ENCODE data around the gene P4HTM.

Gene P4HTM, protein sequence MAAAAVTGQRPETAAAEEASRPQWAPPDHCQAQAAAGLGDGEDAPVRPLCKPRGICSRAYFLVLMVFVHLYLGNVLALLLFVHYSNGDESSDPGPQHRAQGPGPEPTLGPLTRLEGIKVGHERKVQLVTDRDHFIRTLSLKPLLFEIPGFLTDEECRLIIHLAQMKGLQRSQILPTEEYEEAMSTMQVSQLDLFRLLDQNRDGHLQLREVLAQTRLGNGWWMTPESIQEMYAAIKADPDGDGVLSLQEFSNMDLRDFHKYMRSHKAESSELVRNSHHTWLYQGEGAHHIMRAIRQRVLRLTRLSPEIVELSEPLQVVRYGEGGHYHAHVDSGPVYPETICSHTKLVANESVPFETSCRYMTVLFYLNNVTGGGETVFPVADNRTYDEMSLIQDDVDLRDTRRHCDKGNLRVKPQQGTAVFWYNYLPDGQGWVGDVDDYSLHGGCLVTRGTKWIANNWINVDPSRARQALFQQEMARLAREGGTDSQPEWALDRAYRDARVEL

DNA sequence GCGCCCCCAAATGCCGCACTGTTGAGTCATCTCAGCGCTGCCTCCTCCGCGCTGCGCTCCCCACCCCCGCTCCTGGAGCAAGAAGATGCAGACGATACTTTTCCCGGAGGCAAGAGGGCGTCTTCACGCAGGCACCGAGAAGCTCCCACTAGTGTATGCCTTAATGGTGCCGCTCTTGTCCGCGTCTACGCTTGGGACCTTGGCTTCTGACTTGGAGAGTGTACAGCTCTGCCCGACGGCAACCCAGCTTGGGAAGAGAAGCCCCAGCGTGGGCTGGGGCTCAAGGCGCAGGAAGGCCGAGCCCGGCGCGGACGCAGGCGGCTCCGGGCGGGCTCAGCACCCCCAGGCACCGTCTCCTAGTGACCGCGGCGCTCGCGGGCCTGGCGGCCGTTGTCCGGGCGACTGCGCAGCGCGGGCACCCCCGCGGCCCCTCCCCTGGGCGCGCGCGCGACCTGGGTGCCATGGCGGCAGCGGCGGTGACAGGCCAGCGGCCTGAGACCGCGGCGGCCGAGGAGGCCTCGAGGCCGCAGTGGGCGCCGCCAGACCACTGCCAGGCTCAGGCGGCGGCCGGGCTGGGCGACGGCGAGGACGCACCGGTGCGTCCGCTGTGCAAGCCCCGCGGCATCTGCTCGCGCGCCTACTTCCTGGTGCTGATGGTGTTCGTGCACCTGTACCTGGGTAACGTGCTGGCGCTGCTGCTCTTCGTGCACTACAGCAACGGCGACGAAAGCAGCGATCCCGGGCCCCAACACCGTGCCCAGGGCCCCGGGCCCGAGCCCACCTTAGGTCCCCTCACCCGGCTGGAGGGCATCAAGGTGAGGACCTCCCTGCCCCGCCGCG, at the start of gene P4HTM:
P4HTM (plus strand) TSS at position 446 of the 840 bp plus-strand sequence; CDS start at position 462, 16 bp downstream.
- no peak for DNase-seq

DNA sequence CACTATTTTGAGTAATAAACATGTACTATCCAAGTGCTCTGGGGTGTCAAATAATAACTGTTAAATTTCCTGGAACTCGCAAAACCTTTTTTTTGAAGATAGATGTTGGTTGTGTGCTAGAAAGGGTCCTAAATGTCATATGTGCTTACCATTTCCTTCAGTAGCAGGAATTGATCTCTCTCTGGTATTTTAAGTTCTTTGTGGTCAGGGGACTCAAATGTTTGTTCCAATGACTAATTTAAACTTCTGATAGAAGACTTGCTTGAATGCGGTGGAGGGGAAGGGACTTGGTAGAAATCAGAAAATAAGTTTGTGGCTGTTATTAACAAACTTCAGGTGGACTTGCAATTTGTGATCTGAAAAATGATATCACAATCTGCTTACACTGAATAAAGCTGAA, 44.6 kb upstream of the P4HTM start:
- DNase-seq: no peak

GRCh38 chr3:48945891-48946549, 44.0 kb upstream of the P4HTM start:
- DNase-seq: no peak

DNA sequence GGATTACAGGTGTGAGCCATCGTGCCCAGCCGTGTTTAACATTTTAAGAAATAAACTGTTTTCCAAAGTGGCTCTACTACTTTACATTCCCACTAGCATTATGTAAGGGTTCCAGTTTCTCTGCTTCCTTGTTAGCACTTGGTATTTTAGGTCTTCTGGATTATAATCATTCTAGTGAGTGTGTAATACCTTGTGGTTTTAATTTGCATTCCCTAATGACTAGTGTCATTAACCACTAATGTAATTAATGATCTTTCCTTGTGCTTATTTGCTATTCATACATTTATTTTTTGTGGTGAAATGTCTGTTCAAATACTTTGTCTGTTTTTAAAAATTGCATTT, 40.7 kb upstream of the P4HTM start:
- DNase-seq: no peak

DNA sequence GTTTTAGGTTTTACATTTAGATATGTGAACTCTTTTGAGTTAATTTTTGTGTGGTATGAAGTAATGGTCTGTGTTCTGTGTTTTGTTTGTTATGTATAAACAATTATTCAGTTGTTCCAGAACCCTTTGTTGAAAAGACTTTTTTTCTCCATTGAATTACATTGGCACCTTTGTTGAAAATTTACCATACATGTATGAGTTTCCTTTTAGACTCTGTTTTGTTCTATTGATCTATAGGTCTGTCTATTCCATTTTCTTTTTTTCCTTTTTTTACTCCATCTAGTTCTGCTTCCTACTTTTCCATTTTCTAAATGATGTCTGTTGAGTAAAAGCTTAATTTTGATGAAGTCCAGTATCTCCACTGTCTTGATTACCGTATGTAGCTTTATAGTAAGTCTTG, 40.0 kb upstream of the P4HTM start:
- DNase-seq: no peak

DNA sequence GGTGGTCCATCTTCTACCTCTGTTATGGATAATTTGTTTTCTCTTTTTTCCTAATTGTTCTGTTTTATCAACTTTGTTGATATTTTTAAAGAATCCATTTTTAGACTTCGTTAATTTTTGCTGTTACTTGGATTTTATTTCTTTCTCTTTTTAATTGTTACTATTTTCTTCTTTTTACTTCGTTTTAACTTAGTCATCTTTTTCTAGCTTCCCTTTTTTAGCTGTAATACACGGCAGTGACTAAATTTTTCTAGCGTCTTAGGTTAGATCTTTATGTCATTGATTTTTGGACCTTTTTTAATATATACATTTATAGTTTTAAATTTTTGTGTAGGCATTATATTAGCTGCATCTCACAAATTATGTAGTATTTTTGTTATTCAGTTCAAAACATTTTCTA, 38.3 kb upstream of the P4HTM start:
- DNase-seq: no peak

- DNase-seq: no peak
These were observed 37.4 kb upstream of the P4HTM start for GRCh38 chr3:48952510-48953118.

- DNase-seq: no peak
These were observed 32.9 kb upstream of the P4HTM start for GRCh38 chr3:48957006-48957705.

GRCh38 chr3:48960841-48961413, 29.1 kb upstream of the P4HTM start:
- DNase-seq: no peak

- DNase-seq: no peak
These were observed 27.7 kb upstream of the P4HTM start for GRCh38 chr3:48962340-48962739.

- DNase-seq: no peak
These were observed 27.1 kb upstream of the P4HTM start for GRCh38 chr3:48962939-48963338.

GRCh38 chr3:48963591-48963990, 26.4 kb upstream of the P4HTM start:
- no peak for DNase-seq

- no peak for DNase-seq
These were observed 23.7 kb upstream of the P4HTM start for GRCh38 chr3:48966367-48966766.

- no peak for DNase-seq
These were observed 23.1 kb upstream of the P4HTM start for GRCh38 chr3:48966876-48967361.

GRCh38 chr3:48970586-48970985, 19.5 kb upstream of the P4HTM start:
- no peak for DNase-seq

DNA sequence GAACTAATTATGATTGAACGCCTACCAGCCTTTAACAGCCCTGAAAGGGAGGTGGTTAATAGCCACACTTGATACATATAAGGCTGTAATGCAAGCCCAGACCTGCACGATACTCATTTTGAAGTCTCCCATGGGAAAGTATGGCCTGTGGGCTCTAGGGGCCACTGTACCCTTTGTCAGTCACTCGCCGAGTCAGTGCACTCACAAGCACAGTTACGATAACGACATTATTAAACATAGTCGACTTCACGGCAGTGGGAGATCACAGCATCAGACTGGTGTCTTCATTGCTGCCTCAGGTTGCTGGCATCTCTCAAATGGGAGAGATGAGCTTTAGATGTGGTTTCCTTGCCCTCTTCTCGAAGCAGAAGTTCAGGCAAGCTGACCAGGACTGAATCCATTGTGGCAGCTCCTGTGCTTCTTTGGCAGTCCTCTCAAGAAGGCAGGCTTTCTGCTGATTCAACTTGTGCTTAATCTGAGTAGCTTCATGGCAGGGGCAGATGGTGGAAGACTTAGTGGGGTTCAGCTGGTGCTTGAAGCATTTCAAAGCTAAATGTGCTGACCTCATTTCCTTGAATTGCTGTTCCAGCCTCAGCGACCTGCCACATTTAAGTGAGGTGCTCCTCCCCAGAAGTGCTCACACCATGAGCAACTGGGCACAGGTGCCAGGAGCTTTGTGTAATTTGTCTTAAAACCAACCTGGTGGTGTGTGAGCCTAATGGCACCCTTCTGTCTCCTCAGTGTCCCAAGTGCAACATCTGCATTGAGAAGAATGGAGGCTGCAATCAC, 15.8 kb upstream of the P4HTM start:
- DNase-seq: no peak

- no peak for DNase-seq
These were observed 10.6 kb upstream of the P4HTM start for GRCh38 chr3:48979451-48979850.

DNA sequence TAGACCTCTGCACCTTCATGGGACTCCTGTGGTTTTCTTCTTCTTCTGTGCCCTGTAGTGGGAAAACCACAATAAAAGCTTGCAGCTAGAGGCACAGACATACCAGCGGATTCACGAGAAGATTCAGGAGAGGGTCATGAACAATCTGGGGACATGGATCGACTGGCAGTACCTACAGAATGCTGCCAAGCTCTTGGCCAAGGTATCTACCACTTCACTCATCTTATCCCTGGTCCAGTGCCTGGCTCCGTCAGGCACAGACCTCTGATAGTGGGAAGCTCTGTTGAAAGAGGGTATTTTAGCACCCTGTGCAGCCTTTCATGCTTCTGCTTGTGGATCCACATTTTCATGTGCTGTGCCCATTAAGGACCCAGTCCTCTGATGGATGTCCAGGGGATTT, 9.7 kb upstream of the P4HTM start:
- DNase-seq: no peak

- no peak for DNase-seq
These were observed 8.0 kb upstream of the P4HTM start for GRCh38 chr3:48982016-48982415.

DNA sequence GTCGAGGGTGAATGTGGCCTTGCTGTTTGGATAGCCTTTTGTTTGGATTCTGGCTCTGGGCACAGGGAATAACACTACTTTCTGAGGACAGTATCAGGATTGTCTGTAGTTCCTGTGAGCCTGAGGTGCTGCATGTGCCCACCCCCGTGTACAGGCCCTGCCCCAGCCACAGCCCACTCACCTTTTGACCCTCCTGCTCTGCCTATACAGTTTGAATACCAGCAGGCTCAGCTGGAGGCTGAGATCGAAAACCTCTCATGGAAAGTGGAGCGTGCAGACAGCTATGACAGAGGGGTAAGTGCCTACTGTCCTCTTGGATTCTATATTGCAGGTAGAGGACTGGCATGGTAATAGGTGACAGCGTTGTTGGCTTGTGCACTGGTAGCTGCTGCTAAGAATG, 7.4 kb upstream of the P4HTM start:
- no peak for DNase-seq

GRCh38 chr3:48983096-48983495, 6.9 kb upstream of the P4HTM start:
- no peak for DNase-seq
